GM12864 (cell line): Measurements from ENCODE around the gene KLK12.

Source experiments
- DNase-seq: peaks from one replicate; pipeline ENCODE4 v3.0.0-alpha.2; 2011; ENCODE audit warnings: low read depth
- H3K4me3 ChIP-seq: 2 replicates; pipeline ENCODE4 v1.5.1; 2011; ENCODE audit warnings: mild to moderate bottlenecking, low read depth, low read length, control low read depth
- TF ChIP-seq, protein P1 (sequence below): IDR thresholded peaks from 2 replicates; pipeline ENCODE4 v1.5.1; 2011; ENCODE audit warnings: low read depth, mild to moderate bottlenecking, moderate library complexity, low read length, control low read depth, inconsistent platforms; ENCODE audit errors: missing control alignments

The KLK12 gene

GRCh38 chr19:51019544-51019925 lies 15.3 kb downstream of the KLK12 start, which contains the start of gene KLK10:
TSS of gene KLK10 (minus strand) at chr19:51019709. CDS start at chr19:51019130, 579 bp downstream.
- no peak for DNase-seq
- H3K4me3 ChIP-seq: no peak within 1 kb of the TSS
- TF ChIP-seq, protein P1, sequence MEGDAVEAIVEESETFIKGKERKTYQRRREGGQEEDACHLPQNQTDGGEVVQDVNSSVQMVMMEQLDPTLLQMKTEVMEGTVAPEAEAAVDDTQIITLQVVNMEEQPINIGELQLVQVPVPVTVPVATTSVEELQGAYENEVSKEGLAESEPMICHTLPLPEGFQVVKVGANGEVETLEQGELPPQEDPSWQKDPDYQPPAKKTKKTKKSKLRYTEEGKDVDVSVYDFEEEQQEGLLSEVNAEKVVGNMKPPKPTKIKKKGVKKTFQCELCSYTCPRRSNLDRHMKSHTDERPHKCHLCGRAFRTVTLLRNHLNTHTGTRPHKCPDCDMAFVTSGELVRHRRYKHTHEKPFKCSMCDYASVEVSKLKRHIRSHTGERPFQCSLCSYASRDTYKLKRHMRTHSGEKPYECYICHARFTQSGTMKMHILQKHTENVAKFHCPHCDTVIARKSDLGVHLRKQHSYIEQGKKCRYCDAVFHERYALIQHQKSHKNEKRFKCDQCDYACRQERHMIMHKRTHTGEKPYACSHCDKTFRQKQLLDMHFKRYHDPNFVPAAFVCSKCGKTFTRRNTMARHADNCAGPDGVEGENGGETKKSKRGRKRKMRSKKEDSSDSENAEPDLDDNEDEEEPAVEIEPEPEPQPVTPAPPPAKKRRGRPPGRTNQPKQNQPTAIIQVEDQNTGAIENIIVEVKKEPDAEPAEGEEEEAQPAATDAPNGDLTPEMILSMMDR: no peak

- DNase-seq: no peak
- TF ChIP-seq, protein P1: no peak
- H3K4me3 ChIP-seq: no peak overlapping the region
These were observed 15.9 kb downstream of the KLK12 start for GRCh38 chr19:51018745-51019543.

DNA sequence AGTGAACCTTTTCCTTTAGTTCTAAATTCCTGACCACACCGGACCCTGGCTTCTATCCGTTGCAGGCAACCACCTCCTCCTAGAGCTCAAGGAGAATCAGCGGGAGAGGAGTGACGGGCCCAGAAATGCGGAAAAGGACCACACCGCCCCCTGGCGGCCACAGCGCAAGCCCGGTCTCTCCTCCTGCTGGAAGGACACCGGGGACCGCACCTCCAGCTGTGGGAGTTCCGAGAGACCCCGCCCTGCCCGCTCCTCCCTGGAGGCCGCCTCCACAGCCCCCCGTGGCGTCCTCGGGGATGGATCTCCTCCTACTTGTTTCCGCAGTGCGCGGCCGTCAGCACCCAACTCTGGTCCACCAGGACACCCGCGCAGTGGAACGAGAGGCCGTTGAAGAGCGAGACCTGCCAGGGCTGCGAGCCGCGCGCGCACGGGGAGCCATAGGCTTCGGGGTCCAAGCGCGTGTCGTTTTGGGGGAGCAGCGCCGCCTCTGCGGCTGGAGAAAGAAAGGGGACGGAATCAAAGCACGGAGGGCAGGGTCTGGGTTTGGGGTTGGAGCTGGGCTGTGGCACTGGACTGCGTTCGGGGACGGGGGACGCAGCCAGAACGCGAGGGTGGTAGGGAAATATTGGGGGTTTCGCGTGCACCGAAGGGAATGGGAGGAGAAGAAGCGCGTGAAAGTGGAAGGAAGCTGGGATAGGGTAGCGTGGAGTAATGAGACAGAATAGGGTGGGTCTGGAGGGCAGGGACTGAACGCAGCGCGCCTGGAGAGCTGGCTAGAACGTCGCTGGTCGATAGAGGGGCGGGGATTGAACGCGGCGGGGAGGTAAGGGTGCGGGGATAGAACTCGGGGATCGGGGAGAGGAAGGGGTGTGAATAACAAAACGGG lies 17.8 kb downstream of the KLK12 start:
- no peak for DNase-seq
- H3K4me3 ChIP-seq: no peak overlapping the region

GRCh38 chr19:51015691-51016267 lies 19.0 kb downstream of the KLK12 start:
- TF ChIP-seq, protein P1: no peak
- DNase-seq: no peak
- no peak overlapping the region for H3K4me3 ChIP-seq

More for the DNA sequence above, 17.8 kb downstream of the KLK12 start:
- TF ChIP-seq, protein P1: peak; percentile 40

DNA sequence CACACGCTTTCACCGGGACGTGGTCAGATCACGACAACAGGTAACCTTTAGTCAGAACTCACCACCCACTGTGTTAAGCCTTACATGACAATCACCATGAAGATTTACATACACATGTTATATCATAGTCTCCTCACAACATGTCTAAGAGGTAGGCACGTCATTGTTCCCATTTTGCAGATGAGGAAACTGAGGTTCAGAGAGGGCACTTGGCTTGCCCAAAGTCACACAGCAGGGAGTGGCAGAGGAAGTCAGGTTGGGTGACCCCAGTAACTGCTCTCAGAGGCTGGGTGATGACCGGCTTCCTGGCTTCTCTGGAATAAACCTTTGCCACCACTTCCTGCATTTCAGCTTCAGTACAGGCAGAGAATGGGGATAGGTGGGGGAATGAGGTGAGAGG lies 20.6 kb downstream of the KLK12 start:
- TF ChIP-seq, protein P1: no peak
- no peak for DNase-seq
- H3K4me3 ChIP-seq: no peak overlapping the region

GRCh38 chr19:51012661-51013190 lies 22.1 kb downstream of the KLK12 start:
- H3K4me3 ChIP-seq: no peak overlapping the region
- TF ChIP-seq, protein P1: no peak
- DNase-seq: no peak
